Vagina (tissue), 2 donors: ENCODE measurements around the gene PDZD7.

Source experiments
- CTCF ChIP-seq, 3 experiments: fragments of 450-650 bp in 2 of 3; fragments of 200-600 bp in 1 of 3; sonication (generic) in 1 of 3; IDR thresholded peaks; one replicate each; pipeline ENCODE4 v1.5.1; 2017 to 2019; ENCODE audit warnings: antibody characterized with exemption in 3 of 3, mild to moderate bottlenecking in 2 of 3, moderate library complexity in 2 of 3
- POLR2A ChIP-seq, 2 donors: fragments of 450-650 bp; IDR thresholded peaks; one replicate each; pipeline ENCODE4 v1.6.1; 2017; ENCODE audit warnings: antibody characterized with exemption in 2 of 2, mild to moderate bottlenecking in 2 of 2, moderate library complexity in 2 of 2
- POLR2AphosphoS5 ChIP-seq, 2 donors: sonication (generic); formaldehyde crosslinking; IDR thresholded peaks; one replicate each; pipeline ENCODE4 v1.9.0; 2017; ENCODE audit warnings: antibody characterized with exemption in 2 of 2, mild to moderate bottlenecking in 2 of 2, low read depth in 1 of 2; ENCODE audit not compliant: insufficient read depth in 1 of 2

- no peak for TF ChIP-seq CTCF (IDR thresholded peaks at IDR 0.05)
- no peak for TF ChIP-seq POLR2AphosphoS5 (IDR thresholded peaks at IDR 0.05; ENCODE audit: insufficient read depth in 1 of 2, low read depth in 1 of 2)
- no peak for TF ChIP-seq POLR2A (IDR thresholded peaks at IDR 0.05)
Measured at GRCh38 chr10:100972904-100973535, 57.9 kb downstream of the PDZD7 start.
